Measurements from ENCODE around the gene KAT7.

DNA sequence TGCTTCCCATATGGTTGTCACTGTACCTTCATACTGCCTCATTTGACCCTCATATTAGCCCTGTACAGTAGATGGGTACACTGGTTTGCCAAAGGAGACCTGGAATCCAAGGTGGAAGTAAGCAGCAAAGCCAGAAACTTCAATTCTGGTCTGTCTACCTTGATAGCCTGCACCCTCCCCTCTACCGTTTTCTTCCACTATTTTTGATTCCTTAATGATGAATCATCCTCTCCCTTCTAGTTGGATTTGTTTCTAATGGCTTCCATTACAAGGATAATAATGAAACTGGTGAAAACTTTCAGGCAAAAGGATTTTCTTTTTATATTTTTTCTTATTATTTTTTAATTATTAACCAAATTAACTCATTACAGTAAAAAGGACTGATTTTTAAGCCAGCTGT is 42.1 kb downstream of the KAT7 start:
- TF ChIP-seq, protein P1, sequence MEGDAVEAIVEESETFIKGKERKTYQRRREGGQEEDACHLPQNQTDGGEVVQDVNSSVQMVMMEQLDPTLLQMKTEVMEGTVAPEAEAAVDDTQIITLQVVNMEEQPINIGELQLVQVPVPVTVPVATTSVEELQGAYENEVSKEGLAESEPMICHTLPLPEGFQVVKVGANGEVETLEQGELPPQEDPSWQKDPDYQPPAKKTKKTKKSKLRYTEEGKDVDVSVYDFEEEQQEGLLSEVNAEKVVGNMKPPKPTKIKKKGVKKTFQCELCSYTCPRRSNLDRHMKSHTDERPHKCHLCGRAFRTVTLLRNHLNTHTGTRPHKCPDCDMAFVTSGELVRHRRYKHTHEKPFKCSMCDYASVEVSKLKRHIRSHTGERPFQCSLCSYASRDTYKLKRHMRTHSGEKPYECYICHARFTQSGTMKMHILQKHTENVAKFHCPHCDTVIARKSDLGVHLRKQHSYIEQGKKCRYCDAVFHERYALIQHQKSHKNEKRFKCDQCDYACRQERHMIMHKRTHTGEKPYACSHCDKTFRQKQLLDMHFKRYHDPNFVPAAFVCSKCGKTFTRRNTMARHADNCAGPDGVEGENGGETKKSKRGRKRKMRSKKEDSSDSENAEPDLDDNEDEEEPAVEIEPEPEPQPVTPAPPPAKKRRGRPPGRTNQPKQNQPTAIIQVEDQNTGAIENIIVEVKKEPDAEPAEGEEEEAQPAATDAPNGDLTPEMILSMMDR (IDR thresholded peaks at IDR 0.05) = no peak
- no peak for TF ChIP-seq POLR2A (IDR thresholded peaks at IDR 0.05)

All from heart left ventricle (tissue), 13 donors.